Measurements from ENCODE around the gene ISYNA1. TPM values are rescaled to one million over a fixed set of nuclear protein-coding genes. Genes with fewer than 3 reads are reported as not detected.

The ISYNA1 gene
- total and polyA plus RNA-seq, 2 of the 4 experiments (the other 2 are of a cell fraction) = 3.4 to 24.7 TPM

DNA sequence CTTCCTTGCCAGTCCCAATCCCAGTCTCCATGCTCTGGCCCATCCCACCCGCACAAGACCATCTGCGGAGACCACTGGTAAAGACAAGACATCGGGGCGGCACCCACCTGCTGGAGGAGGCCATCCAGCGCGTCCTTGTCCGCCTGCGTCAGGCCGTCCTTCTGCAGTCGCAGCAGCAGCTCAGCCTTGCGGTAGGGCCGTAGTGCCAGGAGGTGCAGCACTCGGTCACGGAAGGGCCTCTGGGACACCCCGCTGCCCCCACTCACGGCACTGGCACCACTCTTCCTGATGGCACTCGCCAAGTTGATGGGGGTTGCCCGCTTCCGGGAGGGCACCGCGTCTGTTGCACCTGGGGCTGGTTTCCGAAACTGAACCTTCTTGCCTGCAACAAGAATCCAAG lies 23.5 kb upstream of the ISYNA1 start:
- Histone ChIP-seq H2BK120ac (ENCODE audit: low read depth, low read length) (no peak overlapping the region), H4K8ac (ENCODE audit: low read depth in 2 of 2, low read length in 2 of 2) (no peak overlapping the region), H3K9me1 (ENCODE audit: insufficient read depth, low read length) (peaks cover 35% of the 10 kb centered on the region), H3K56ac (ENCODE audit: extremely low read depth, insufficient read depth, low read length) (no peak overlapping the region), H3K18ac (ENCODE audit: low read depth, low read length) (no peak overlapping the region), H3K4me3 (ENCODE audit: insufficient read depth, low read depth, low read length) (no peak overlapping the region), H3K9me3 (ENCODE audit: control insufficient read depth, insufficient read depth, low read length) (peaks cover 3% of the 10 kb centered on the region; the same call in 1 of the 2 replicates), H3K79me1 (ENCODE audit: low read depth in 1 of 2, low read length in 2 of 2) (peaks cover 16 to 83% of the 10 kb centered on the region in 2 experiments), H3K14ac (replicated peaks; ENCODE audit: low read depth, low read length) (no peak overlapping the region), H3K9ac (ENCODE audit: low read depth, low read length) (no peak overlapping the region), H3K27ac (ENCODE audit: insufficient read depth, low read length) (no peak overlapping the region), H2AK5ac (ENCODE audit: low read depth, low read length) (peak overlapping the region; percentile 28; the same call in 1 of the 2 replicates), H3K4me1 (ENCODE audit: control insufficient read depth, insufficient read depth, low read length) (peaks cover 29% of the 10 kb centered on the region), H2BK5ac (ENCODE audit: low read depth, low read length, poor library complexity, severe bottlenecking) (no peak overlapping the region), H4K5ac (ENCODE audit: low read depth, low read length) (no peak overlapping the region; the same call in 1 of the 2 replicates), H3K27me3 (ENCODE audit: control insufficient read depth, insufficient read depth, low read length) (no peaks in the 10 kb centered on the region), H2BK15ac (ENCODE audit: low read depth, low read length) (no peak overlapping the region), H3K4me2 (ENCODE audit: low read depth, low read length) (no peak overlapping the region), H3K23ac (ENCODE audit: low read depth, low read length) (no peak overlapping the region), H3K36me3 (ENCODE audit: control insufficient read depth, insufficient read depth, low read length) (peaks cover 53% of the 10 kb centered on the region), H2BK20ac (ENCODE audit: low read depth, low read length) (no peak overlapping the region), H2AFZ (replicated peaks; ENCODE audit: low read length, poor library complexity) (peak overlapping the region; percentile 2), H4K91ac (ENCODE audit: insufficient read depth, low read depth, low read length) (no peak overlapping the region), H4K20me1 (ENCODE audit: insufficient read depth, low read length) (peaks cover 79% of the 10 kb centered on the region), H2AK9ac (replicated peaks; ENCODE audit: low read depth, low read length, poor library complexity) (no peak overlapping the region), H3K4ac (ENCODE audit: low read depth, low read length) (0 out of 2 replicates have a peak overlapping the region, but pooled peaks have one; percentile 30)
- WGBS, 2 experiments (ENCODE audit: extremely low coverage in 2 of 2, insufficient read length in 1 of 2) = 100% methylated on average over 10 of the region's 22 CpGs; no CpG with 5 or more reads in 1 of the 2 experiments
- TF ChIP-seq, protein P1, sequence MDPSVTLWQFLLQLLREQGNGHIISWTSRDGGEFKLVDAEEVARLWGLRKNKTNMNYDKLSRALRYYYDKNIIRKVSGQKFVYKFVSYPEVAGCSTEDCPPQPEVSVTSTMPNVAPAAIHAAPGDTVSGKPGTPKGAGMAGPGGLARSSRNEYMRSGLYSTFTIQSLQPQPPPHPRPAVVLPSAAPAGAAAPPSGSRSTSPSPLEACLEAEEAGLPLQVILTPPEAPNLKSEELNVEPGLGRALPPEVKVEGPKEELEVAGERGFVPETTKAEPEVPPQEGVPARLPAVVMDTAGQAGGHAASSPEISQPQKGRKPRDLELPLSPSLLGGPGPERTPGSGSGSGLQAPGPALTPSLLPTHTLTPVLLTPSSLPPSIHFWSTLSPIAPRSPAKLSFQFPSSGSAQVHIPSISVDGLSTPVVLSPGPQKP (IDR thresholded peaks at IDR 0.05; ENCODE audit: borderline replicate concordance, low read depth, low read length) = no peak
- TF ChIP-seq POLR2A (IDR thresholded peaks at IDR 0.05; ENCODE audit: low read depth, low read length) = no peak
- TF ChIP-seq MAFK (IDR thresholded peaks at IDR 0.05; ENCODE audit: low read depth, low read length) = no peak
- TF ChIP-seq, protein P2, sequence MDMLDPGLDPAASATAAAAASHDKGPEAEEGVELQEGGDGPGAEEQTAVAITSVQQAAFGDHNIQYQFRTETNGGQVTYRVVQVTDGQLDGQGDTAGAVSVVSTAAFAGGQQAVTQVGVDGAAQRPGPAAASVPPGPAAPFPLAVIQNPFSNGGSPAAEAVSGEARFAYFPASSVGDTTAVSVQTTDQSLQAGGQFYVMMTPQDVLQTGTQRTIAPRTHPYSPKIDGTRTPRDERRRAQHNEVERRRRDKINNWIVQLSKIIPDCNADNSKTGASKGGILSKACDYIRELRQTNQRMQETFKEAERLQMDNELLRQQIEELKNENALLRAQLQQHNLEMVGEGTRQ (IDR thresholded peaks at IDR 0.05; ENCODE audit: low read depth, low read length) = no peak
- no peak for TF ChIP-seq FOS (IDR thresholded peaks at IDR 0.05; ENCODE audit: low read depth, low read length)
- TF ChIP-seq MAZ (IDR thresholded peaks at IDR 0.05; ENCODE audit: borderline replicate concordance, low read depth, low read length) = no peak
- TF ChIP-seq RFX5 (IDR thresholded peaks at IDR 0.05; ENCODE audit: low read depth, low read length) = no peak
- TF ChIP-seq SMC3 (IDR thresholded peaks at IDR 0.05; ENCODE audit: low read depth, low read length) = no peak
- no peak for TF ChIP-seq BHLHE40 (IDR thresholded peaks at IDR 0.05; ENCODE audit: low read depth, low read length)
- no peak for TF ChIP-seq CHD1 (IDR thresholded peaks at IDR 0.05; ENCODE audit: low read depth, low read length)
- TF ChIP-seq CEBPB (IDR thresholded peaks at IDR 0.05; ENCODE audit: low read depth, low read length) = no peak
- TF ChIP-seq, protein P3, sequence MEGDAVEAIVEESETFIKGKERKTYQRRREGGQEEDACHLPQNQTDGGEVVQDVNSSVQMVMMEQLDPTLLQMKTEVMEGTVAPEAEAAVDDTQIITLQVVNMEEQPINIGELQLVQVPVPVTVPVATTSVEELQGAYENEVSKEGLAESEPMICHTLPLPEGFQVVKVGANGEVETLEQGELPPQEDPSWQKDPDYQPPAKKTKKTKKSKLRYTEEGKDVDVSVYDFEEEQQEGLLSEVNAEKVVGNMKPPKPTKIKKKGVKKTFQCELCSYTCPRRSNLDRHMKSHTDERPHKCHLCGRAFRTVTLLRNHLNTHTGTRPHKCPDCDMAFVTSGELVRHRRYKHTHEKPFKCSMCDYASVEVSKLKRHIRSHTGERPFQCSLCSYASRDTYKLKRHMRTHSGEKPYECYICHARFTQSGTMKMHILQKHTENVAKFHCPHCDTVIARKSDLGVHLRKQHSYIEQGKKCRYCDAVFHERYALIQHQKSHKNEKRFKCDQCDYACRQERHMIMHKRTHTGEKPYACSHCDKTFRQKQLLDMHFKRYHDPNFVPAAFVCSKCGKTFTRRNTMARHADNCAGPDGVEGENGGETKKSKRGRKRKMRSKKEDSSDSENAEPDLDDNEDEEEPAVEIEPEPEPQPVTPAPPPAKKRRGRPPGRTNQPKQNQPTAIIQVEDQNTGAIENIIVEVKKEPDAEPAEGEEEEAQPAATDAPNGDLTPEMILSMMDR (conservative IDR thresholded peaks at IDR 0.05; ENCODE audit: low read depth, low read length) = no peak
- TF ChIP-seq NFE2L2 (IDR thresholded peaks at IDR 0.05; ENCODE audit: low read depth, low read length) = no peak
- TF ChIP-seq MXI1 (IDR thresholded peaks at IDR 0.05; ENCODE audit: borderline replicate concordance, low read depth, low read length) = no peak
- BruUV-seq (replicated peaks) = no TSS peak
- in situ Hi-C loops (cut with MboI; ENCODE audit: low sequenced_read_pairs) (no loop called here), intact Hi-C loops (cut with micrococcal nuclease) (no loop called here), dilution Hi-C loops (cut with HindIII; ENCODE audit: low sequenced_read_pairs, unreplicated experiment) (no loop called here)
- ChIA-PET POLR2A (ENCODE audit: unreplicated experiment) (no interaction called here), CTCF (interaction anchor here (0.6 to 4.1 kb wide), 3 partner anchors 9 to 59 kb away, joined by 3 to 21 read pairs (median 4); no protein-coding TSS in a partner anchor)
- ATAC-seq (ENCODE audit: low read depth) (no peak), DNase-seq (no peak)
